ENCODE results near the gene GRIK4.

Gene GRIK4

GRCh38 chr11:120898568-120898967, 387.0 kb downstream of the GRIK4 start:
- no peaks in the 10 kb centered on the region for H3K4me1 ChIP-seq (ENCODE audit: control insufficient read depth, insufficient read depth, low read length)
- H3K9ac ChIP-seq (ENCODE audit: low read length), result no peak overlapping the region
- H3K4me3 ChIP-seq (ENCODE audit: low read length), result no peak overlapping the region
- no peaks in the 10 kb centered on the region for H3K36me3 ChIP-seq (ENCODE audit: control insufficient read depth, insufficient read depth, low read length)
- H3K27ac ChIP-seq (ENCODE audit: low read depth, low read length), result no peak overlapping the region
- no peaks in the 10 kb centered on the region for H3K27me3 ChIP-seq (ENCODE audit: control insufficient read depth, insufficient read depth, low read length)

GRCh38 chr11:120899720-120900119, 388.2 kb downstream of the GRIK4 start:
- no peaks in the 10 kb centered on the region for H3K4me1 ChIP-seq (ENCODE audit: control insufficient read depth, insufficient read depth, low read length)
- H3K4me3 ChIP-seq (ENCODE audit: low read length), result no peak overlapping the region
- H3K36me3 ChIP-seq (ENCODE audit: control insufficient read depth, insufficient read depth, low read length), result no peaks in the 10 kb centered on the region
- no peak overlapping the region for H3K9ac ChIP-seq (ENCODE audit: low read length)
- H3K27ac ChIP-seq (ENCODE audit: low read depth, low read length), result no peak overlapping the region
- H3K27me3 ChIP-seq (ENCODE audit: control insufficient read depth, insufficient read depth, low read length), result peaks cover 2% of the 10 kb centered on the region

- no peak overlapping the region for H3K9ac ChIP-seq (ENCODE audit: low read length)
- H3K27me3 ChIP-seq (ENCODE audit: control insufficient read depth, insufficient read depth, low read length), result peaks cover 2% of the 10 kb centered on the region
- H3K36me3 ChIP-seq (ENCODE audit: control insufficient read depth, insufficient read depth, low read length), result no peaks in the 10 kb centered on the region
- no peaks in the 10 kb centered on the region for H3K4me1 ChIP-seq (ENCODE audit: control insufficient read depth, insufficient read depth, low read length)
- no peak overlapping the region for H3K4me3 ChIP-seq (ENCODE audit: low read length)
- no peak overlapping the region for H3K27ac ChIP-seq (ENCODE audit: low read depth, low read length)
These were observed 389.1 kb downstream of the GRIK4 start for GRCh38 chr11:120900643-120901042.

DNA sequence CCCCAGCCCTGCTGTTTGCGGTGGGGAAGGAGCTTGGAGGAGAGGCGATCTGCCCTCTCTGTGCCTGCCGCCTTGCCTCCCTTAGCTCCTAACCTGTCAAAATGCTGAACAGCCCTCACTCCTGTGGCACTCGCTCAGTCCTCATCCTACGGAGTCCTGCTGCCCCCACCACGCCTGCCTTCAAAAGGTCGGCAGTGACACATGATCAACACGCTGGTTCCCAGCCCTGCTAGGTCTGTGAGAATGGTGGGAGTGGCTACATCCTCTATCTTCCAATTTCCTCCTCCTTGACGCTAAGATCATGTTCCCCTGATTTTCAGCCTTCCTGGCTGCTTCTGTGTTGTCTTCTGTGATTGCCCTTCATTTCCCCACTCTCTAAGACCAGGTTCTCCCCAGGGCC, 392.1 kb downstream of the GRIK4 start:
- no peak overlapping the region for H3K9ac ChIP-seq (ENCODE audit: low read length)
- H3K27me3 ChIP-seq (ENCODE audit: control insufficient read depth, insufficient read depth, low read length), result peaks cover 2% of the 10 kb centered on the region
- H3K4me3 ChIP-seq (ENCODE audit: low read length), result no peak overlapping the region
- no peak overlapping the region for H3K27ac ChIP-seq (ENCODE audit: low read depth, low read length)
- H3K36me3 ChIP-seq (ENCODE audit: control insufficient read depth, insufficient read depth, low read length), result no peaks in the 10 kb centered on the region
- no peaks in the 10 kb centered on the region for H3K4me1 ChIP-seq (ENCODE audit: control insufficient read depth, insufficient read depth, low read length)

DNA sequence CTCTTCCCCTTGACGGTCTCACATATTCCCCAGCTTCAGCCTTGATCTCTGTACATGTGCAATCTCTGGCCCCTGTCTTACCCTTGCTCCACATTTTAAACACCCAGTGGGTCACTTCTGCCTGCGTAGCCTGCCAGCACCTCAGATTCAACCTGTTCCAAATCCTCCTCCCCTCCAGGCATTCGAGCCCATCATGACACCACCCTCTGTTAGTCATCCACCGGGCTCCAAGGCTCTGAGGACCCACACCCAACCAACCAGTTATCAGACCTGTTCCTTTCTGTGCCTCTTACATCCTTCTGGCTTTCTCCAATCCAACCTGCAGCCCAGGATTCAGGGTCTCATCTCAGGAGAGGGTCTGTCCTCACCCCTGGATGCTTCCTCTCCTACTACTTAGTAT, 392.6 kb downstream of the GRIK4 start:
- Histone ChIP-seq H3K27me3 (ENCODE audit: control insufficient read depth, insufficient read depth, low read length) (peaks cover 2% of the 10 kb centered on the region), H3K9ac (ENCODE audit: low read length) (no peak overlapping the region), H3K4me3 (ENCODE audit: low read length) (no peak overlapping the region)

GRCh38 chr11:120906766-120907165, 395.2 kb downstream of the GRIK4 start:
- H3K4me3 ChIP-seq (ENCODE audit: low read length), result no peak overlapping the region
- no peaks in the 10 kb centered on the region for H3K4me1 ChIP-seq (ENCODE audit: control insufficient read depth, insufficient read depth, low read length)
- H3K27me3 ChIP-seq (ENCODE audit: control insufficient read depth, insufficient read depth, low read length), result peaks cover 2% of the 10 kb centered on the region
- no peak overlapping the region for H3K27ac ChIP-seq (ENCODE audit: low read depth, low read length)
- no peaks in the 10 kb centered on the region for H3K36me3 ChIP-seq (ENCODE audit: control insufficient read depth, insufficient read depth, low read length)
- H3K9ac ChIP-seq (ENCODE audit: low read length), result no peak overlapping the region

More for the DNA sequence above, 392.6 kb downstream of the GRIK4 start:
- Histone ChIP-seq H3K4me1 (ENCODE audit: control insufficient read depth, insufficient read depth, low read length) (no peaks in the 10 kb centered on the region), H3K27ac (ENCODE audit: low read depth, low read length) (no peak overlapping the region), H3K36me3 (ENCODE audit: control insufficient read depth, insufficient read depth, low read length) (no peaks in the 10 kb centered on the region)

- H3K9ac ChIP-seq (ENCODE audit: low read length), result no peak overlapping the region
- H3K27me3 ChIP-seq (ENCODE audit: control insufficient read depth, insufficient read depth, low read length), result peaks cover 2% of the 10 kb centered on the region
- no peak overlapping the region for H3K27ac ChIP-seq (ENCODE audit: low read depth, low read length)
- no peaks in the 10 kb centered on the region for H3K36me3 ChIP-seq (ENCODE audit: control insufficient read depth, insufficient read depth, low read length)
- no peak overlapping the region for H3K4me3 ChIP-seq (ENCODE audit: low read length)
- no peaks in the 10 kb centered on the region for H3K4me1 ChIP-seq (ENCODE audit: control insufficient read depth, insufficient read depth, low read length)
These were observed 396.4 kb downstream of the GRIK4 start for GRCh38 chr11:120907971-120908370.

DNA sequence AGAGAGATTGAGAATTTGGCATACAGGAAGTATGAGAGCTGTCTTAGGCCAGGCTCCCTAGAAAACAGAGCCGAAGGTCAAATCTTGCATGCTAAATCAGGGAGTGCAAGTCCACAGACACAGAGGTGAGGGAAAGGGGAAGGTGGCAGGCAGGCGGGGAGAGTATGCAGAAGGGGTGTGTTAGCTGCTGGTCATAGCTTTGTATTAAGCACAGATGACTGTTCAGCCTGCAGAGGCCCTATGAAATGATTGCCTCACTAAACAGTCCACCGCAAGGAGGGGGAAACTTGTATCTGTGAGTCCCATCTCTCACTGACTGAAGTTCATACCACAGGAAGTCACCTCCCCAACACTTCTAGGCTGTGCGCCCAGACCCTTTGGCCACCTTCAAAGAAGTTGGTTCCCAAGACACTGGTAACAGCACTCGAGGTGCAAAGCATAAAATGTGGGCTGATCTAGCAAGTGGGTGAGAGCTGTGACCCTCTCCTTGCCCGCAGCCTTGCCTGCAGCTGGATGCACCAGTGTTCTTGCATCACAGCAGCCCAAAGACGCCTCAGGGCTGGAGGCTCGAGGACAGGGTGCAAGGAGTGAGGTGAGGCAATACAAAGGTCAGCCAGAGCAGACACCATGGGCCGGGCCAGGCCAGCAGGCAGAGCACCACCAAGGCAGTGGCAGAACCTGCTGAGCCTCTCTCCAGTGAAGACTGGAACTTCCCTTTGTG, 397.1 kb downstream of the GRIK4 start:
- H3K27ac ChIP-seq (ENCODE audit: low read depth, low read length), result no peak overlapping the region
- H3K27me3 ChIP-seq (ENCODE audit: control insufficient read depth, insufficient read depth, low read length), result peaks cover 2% of the 10 kb centered on the region
- no peaks in the 10 kb centered on the region for H3K4me1 ChIP-seq (ENCODE audit: control insufficient read depth, insufficient read depth, low read length)
- no peaks in the 10 kb centered on the region for H3K36me3 ChIP-seq (ENCODE audit: control insufficient read depth, insufficient read depth, low read length)
- no peak overlapping the region for H3K4me3 ChIP-seq (ENCODE audit: low read length)
- no peak overlapping the region for H3K9ac ChIP-seq (ENCODE audit: low read length)

- Histone ChIP-seq H3K9ac (ENCODE audit: low read length) (no peak overlapping the region), H3K4me1 (ENCODE audit: control insufficient read depth, insufficient read depth, low read length) (no peaks in the 10 kb centered on the region), H3K27ac (ENCODE audit: low read depth, low read length) (no peak overlapping the region), H3K36me3 (ENCODE audit: control insufficient read depth, insufficient read depth, low read length) (no peaks in the 10 kb centered on the region), H3K4me3 (ENCODE audit: low read length) (no peak overlapping the region), H3K27me3 (ENCODE audit: control insufficient read depth, insufficient read depth, low read length) (no peaks in the 10 kb centered on the region)
These were observed 398.3 kb downstream of the GRIK4 start for GRCh38 chr11:120909676-120910416.

DNA sequence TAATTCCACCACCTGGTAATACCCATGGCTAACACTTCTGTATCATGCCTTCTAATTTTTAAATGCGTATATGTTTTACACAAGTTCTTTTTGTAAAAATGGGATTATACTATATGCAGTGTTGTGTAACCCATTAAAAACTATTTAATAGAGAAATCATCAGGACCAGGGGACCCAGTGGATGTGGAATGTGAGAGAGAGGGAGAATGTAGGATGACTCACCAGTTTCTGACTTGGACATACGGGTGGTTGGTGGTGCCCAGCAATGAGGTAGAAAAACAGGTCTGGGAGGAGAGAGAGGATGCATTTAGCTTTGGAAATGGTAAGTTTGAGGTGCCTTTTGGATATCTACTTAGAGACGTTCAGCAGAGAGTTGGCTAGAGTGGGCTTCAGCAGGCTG, 400.4 kb downstream of the GRIK4 start:
- Histone ChIP-seq H3K36me3 (ENCODE audit: control insufficient read depth, insufficient read depth, low read length) (no peaks in the 10 kb centered on the region), H3K27ac (ENCODE audit: low read depth, low read length) (no peak overlapping the region), H3K4me3 (ENCODE audit: low read length) (no peak overlapping the region)

DNA sequence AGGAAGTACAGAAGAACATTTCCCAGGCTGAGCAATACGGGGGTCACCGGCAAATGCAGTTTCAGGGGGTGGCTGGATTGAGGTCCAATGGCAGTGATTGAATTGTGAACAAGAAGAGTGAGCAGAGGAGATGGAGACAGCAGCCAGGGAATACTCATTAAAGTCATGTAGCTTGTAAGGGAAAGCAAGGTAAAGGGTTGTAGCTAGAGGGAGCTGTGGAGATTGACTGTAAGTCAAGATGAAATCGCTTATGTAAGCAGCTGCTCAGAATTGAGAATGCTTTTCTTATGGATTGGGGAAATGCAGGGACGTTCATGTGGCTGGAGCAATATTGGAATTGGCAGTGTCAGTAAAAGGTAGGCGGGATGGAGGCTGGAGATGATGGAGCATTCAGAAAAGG, 401.0 kb downstream of the GRIK4 start:
- H3K27ac ChIP-seq (ENCODE audit: low read depth, low read length), result no peak overlapping the region
- no peak overlapping the region for H3K4me3 ChIP-seq (ENCODE audit: low read length)

More for the DNA sequence above, 400.4 kb downstream of the GRIK4 start:
- H3K4me1 ChIP-seq (ENCODE audit: control insufficient read depth, insufficient read depth, low read length), result no peaks in the 10 kb centered on the region
- H3K27me3 ChIP-seq (ENCODE audit: control insufficient read depth, insufficient read depth, low read length), result no peaks in the 10 kb centered on the region
- H3K9ac ChIP-seq (ENCODE audit: low read length), result no peak overlapping the region

GRCh38 chr11:120912915-120913314, 401.4 kb downstream of the GRIK4 start:
- Histone ChIP-seq H3K36me3 (ENCODE audit: control insufficient read depth, insufficient read depth, low read length) (no peaks in the 10 kb centered on the region), H3K27ac (ENCODE audit: low read depth, low read length) (no peak overlapping the region), H3K9ac (ENCODE audit: low read length) (no peak overlapping the region), H3K4me3 (ENCODE audit: low read length) (no peak overlapping the region), H3K27me3 (ENCODE audit: control insufficient read depth, insufficient read depth, low read length) (no peaks in the 10 kb centered on the region), H3K4me1 (ENCODE audit: control insufficient read depth, insufficient read depth, low read length) (no peaks in the 10 kb centered on the region)

More for the DNA sequence above, 401.0 kb downstream of the GRIK4 start:
- Histone ChIP-seq H3K36me3 (ENCODE audit: control insufficient read depth, insufficient read depth, low read length) (no peaks in the 10 kb centered on the region), H3K9ac (ENCODE audit: low read length) (no peak overlapping the region), H3K27me3 (ENCODE audit: control insufficient read depth, insufficient read depth, low read length) (no peaks in the 10 kb centered on the region), H3K4me1 (ENCODE audit: control insufficient read depth, insufficient read depth, low read length) (no peaks in the 10 kb centered on the region)

GRCh38 chr11:120914021-120914420, 402.5 kb downstream of the GRIK4 start:
- H3K9ac ChIP-seq (ENCODE audit: low read length), result no peak overlapping the region
- no peaks in the 10 kb centered on the region for H3K36me3 ChIP-seq (ENCODE audit: control insufficient read depth, insufficient read depth, low read length)
- no peak overlapping the region for H3K4me3 ChIP-seq (ENCODE audit: low read length)
- no peaks in the 10 kb centered on the region for H3K27me3 ChIP-seq (ENCODE audit: control insufficient read depth, insufficient read depth, low read length)
- H3K27ac ChIP-seq (ENCODE audit: low read depth, low read length), result no peak overlapping the region
- no peaks in the 10 kb centered on the region for H3K4me1 ChIP-seq (ENCODE audit: control insufficient read depth, insufficient read depth, low read length)
